NCI-H2171 (cell line): Measurements from ENCODE around the gene PCSK5.
"Not testable (repeated sequence)": the region's sequence is repeated elsewhere in the genome, so short reads cannot be mapped to it uniquely, and the experiment has no call there.

ENCODE experiments used
- DNase-seq: peaks from one replicate; lab custom pipeline; 2025; lab: John Stamatoyannopoulos, UW

PCSK5 gene

DNA sequence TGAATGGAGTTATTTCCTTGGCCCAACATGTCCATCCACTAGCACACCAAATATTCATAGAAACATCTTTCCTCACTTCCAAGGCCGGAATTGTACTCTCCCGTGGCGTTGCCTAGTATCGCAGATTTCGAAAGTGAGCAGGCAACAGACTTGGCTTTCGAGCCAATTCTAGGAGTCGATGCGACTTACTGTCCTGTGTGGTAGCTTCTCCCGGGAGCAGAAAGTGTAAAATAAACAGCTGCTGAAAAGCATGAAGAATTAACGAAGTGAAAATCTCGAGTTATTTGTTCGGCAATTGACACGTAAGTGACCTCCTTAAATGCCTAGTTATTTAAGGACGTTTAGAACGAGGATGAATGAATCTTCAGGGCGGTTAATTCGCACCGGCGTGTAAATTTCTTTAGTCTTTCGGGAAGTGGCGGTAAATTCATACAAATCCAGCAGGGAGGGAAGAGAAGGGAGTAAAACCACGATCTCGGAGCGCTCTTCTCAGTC lies 449 bp upstream of the PCSK5 start:
- DNase-seq, result no peak

- DNase-seq, result no peak
Observed at GRCh38 chr9:75891277-75891741, 836 bp downstream of the PCSK5 start.

DNA sequence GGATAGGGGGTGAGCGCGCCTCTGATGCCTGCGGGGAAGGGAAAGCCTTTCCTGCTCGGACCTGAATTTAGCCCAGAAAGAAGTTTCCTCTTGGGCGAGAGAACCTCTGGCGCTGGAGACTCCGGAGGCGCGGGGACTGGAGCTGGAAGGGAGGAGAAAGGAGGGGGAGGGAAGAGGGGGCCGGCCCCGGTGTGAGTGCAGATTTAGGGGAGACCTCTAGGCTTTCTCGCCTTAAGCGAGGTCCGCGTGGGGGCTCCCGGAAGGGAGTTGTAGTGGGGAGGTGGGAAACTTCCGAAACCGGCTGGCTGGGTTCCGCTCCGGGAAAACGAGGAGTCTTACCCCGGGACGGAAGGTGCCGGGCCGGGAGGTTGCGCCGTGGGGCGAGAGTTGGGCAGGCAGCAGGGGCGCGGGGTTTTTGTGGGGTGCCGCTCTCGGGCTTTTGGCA lies 1.3 kb downstream of the PCSK5 start:
- no peak for DNase-seq

GRCh38 chr9:75892216-75892911 lies 1.9 kb downstream of the PCSK5 start:
- DNase-seq, result no peak

- no peak for DNase-seq
Observed at GRCh38 chr9:75893106-75893505, 2.6 kb downstream of the PCSK5 start.

DNA sequence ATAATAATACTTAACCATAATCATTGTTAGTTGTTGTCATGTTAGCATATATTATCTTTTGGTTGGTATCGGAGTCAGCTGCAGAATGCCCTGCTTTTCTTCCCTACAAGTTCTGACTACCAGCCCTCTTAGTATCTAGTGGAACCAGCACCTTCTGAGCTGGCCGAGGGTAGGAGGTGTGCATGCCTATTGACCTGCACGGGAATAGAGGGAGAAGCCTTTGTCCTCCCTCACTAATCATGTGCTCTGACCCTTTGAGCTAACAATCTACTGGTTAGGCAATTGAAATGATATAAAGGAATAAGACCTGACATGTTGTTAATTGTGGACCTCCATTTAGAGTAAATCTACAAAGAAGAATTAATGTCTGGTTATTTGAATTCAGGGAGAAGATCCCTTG lies 4.1 kb downstream of the PCSK5 start:
- no peak for DNase-seq

DNA sequence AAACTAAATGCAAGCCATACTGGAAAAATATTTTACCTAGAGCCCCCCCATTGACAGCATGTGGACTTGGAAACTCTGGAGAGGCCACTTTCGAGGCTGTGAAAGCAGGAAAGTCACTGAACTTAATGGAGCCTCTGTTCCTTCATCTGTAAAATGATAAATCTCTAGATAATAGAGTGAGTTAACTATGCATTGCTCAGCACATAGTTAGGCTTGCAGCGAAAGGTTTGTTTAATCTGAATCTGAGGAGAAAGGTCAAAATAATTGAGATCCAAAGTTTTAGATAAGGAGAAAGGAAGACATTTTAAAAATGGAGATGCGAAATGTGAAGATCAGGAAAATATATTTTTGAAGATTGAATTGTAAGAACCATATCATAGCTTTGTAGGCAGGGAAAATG lies 4.6 kb downstream of the PCSK5 start:
- DNase-seq, result no peak

- no peak for DNase-seq
Observed at GRCh38 chr9:75896193-75896592, 5.7 kb downstream of the PCSK5 start.

DNA sequence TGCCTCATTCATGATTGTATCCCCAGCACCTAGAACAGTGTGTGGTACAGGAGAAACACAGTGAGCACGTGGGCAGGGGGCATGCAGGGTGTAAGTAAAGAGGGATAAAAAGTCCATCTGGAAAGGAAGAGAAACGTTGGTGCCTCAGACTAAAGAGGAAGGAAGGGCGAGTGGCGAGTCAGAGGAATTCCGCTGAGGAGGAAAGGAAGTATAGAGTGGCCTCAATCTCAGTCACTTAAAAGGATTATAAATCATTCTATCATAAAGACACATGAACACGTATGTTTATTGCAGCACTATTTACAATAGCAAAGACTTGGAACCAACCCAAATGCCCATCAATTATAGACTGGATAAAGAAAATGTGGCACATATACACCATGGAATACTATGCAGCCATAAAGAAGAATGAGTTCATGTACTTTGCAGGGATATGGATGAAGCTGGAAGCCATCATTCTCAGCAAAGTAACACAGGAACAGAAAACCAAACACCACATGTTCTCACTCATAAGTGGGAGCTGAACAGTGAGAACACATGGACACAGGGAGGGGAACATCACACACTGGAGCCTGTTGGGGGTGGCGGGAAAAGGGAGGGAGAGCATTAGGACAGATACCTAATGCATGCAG lies 10.5 kb downstream of the PCSK5 start:
- DNase-seq, result not testable (repeated sequence)

DNA sequence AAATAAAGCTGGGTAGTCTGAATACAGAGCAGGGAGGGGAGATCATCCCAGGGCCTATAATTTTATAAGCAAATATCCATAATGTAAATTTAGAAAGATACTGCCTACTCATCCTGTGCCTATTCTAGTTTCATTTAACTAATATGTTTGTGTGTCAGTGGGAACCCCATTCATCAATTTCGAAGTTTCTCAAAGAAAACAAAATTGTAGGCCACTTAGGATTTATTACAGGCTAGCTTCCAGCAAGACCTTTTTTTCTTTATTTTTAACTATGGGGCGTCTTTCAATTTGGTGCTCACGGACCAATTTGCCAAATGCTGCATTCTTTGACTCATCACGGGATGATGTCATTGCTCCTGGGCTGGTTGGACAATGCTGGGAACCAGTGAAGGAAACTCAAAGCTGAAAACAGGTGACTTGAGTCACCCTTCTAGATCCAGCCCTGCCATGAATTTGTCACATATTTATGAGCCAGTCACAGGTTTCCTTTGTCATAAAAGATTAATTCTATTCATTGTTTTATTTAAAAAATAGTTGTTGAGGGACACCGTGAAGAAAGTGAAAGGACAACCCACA lies 13.4 kb downstream of the PCSK5 start:
- DNase-seq, result no peak

- DNase-seq, result no peak
Observed at GRCh38 chr9:75904364-75904763, 13.9 kb downstream of the PCSK5 start.

- DNase-seq, result no peak
Observed at GRCh38 chr9:75906531-75906930, 16.1 kb downstream of the PCSK5 start.

DNA sequence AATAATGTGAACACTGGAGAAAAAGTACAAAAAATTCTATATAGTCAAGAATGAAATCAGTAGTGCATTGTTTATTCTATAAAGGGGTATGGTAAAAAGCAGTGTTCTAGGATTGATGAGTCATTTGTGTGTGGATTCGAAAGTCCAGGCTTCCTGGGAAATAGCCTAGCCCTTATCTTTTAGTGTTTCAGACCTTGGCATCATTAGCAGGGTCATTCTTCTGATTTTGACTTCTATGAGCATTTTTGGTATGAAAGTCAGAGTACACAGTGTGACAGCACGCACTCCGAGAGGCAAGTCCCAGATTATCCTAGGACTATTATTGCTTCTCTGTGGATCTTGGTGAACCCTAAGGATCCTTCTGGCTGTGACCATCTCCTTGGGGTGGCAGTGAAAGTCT lies 16.9 kb downstream of the PCSK5 start:
- DNase-seq, result no peak

GRCh38 chr9:75907923-75908322 lies 17.4 kb downstream of the PCSK5 start:
- DNase-seq, result no peak

- DNase-seq, result no peak
Observed at GRCh38 chr9:75909776-75910175, 19.3 kb downstream of the PCSK5 start.

DNA sequence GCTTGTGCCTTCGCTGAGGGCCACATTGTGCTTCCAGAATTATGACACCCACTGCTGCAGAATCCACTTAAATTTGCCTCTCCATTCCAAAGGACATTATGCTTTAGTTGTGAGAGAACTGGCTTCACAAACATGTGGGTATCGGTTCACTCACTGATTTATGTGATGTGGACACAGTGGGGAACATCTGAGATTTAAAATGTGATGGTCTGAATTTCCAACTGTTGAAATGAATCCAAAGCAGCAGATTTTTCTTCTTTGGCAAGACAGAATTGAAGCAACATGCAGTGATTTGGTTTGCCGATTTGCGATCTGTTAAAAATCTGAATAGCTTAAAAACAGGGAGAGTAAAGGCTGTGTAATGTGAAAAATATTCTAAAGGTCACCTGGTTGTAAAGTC lies 20.3 kb downstream of the PCSK5 start:
- DNase-seq, result no peak

DNA sequence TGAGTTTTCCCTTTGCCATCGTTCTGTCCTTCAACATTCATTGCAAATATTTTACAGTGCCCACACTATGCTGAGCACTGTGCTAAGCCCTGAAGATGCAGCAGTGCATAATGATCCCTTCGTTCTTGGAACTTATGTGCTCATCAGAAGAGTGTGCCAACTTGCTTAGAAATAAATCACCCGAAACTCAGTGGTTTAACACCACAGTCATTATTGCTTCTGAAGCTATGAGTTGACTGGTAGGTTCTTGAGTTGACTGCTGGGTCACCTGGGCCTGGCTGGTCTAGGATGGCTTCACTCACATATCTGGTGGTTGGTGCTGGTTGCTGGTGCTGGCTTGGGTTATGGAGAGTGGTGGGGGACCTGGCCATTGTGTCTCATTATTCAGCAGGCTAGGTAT lies 20.9 kb downstream of the PCSK5 start:
- no peak for DNase-seq

DNA sequence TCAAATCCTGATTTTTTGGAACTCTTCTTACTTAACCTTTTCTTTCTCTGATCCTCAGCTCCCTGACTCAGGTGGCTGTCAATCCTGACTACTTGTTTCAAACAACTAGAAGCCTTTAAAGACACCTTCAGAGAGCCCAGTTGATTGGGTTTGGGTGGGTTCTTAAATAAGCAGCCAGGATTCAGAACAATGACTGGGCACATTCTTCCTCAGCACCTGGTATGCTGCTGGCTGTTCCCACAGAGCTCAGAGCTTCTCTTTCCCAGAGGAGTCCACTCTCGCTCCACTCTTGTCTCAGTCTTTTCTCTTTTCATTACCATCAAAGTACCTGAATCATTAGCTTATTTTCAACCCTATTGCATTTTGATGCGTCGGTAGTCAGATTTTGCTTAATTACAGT lies 22.5 kb downstream of the PCSK5 start:
- no peak for DNase-seq

DNA sequence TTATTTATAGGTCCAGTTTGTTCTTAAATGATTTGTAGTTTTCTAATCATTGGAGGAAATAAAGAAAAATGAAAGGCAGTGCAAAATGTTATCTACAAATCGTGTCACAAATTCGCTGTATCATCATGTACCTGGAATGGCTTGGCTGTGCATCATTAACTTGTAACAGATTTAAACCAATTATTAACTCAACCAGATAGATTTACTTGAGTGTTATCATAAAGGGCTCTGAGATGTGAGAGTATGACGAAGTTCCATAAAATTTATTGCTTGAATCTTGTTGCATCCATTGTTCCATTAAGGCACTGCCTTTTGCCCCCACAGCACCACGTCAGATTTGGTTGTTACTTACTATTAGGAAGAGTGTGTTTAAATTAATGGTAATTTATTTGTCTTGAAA lies 23.5 kb downstream of the PCSK5 start:
- no peak for DNase-seq

- DNase-seq, result no peak
Observed at GRCh38 chr9:75914883-75915452, 24.5 kb downstream of the PCSK5 start.

- DNase-seq, result no peak
Observed at GRCh38 chr9:75918154-75918553, 27.7 kb downstream of the PCSK5 start.

- no peak for DNase-seq
Observed at GRCh38 chr9:75918909-75919308, 28.4 kb downstream of the PCSK5 start.
